ENCODE results near the gene TMTC1.

Gene TMTC1

GRCh38 chr12:29703528-29703927 is 80.2 kb downstream of the TMTC1 start:
- Histone ChIP-seq H3K9ac (ENCODE audit: low read depth, low read length) (no peak overlapping the region), H3K4me3 (ENCODE audit: low read length) (no peak overlapping the region), H3K27ac (ENCODE audit: low read length) (no peak overlapping the region), H3K4me1 (ENCODE audit: insufficient read depth, low read length) (peaks cover 16% of the 10 kb centered on the region), H3K9me3 (ENCODE audit: insufficient read depth, low read depth, low read length) (no peaks in the 10 kb centered on the region), H3K36me3 (ENCODE audit: insufficient read depth, low read depth, low read length) (no peaks in the 10 kb centered on the region), H3K27me3 (ENCODE audit: insufficient read depth, low read length) (no peaks in the 10 kb centered on the region)

GRCh38 chr12:29702972-29703371 is 80.8 kb downstream of the TMTC1 start:
- H3K27me3 ChIP-seq (ENCODE audit: insufficient read depth, low read length) = no peaks in the 10 kb centered on the region
- no peaks in the 10 kb centered on the region for H3K9me3 ChIP-seq (ENCODE audit: insufficient read depth, low read depth, low read length)
- H3K36me3 ChIP-seq (ENCODE audit: insufficient read depth, low read depth, low read length) = no peaks in the 10 kb centered on the region
- no peak overlapping the region for H3K9ac ChIP-seq (ENCODE audit: low read depth, low read length)
- H3K4me1 ChIP-seq (ENCODE audit: insufficient read depth, low read length) = peaks cover 22% of the 10 kb centered on the region
- H3K27ac ChIP-seq (ENCODE audit: low read length) = no peak overlapping the region
- H3K4me3 ChIP-seq (ENCODE audit: low read length) = no peak overlapping the region

- peaks cover 27% of the 10 kb centered on the region for H3K4me1 ChIP-seq (ENCODE audit: insufficient read depth, low read length)
- H3K4me3 ChIP-seq (ENCODE audit: low read length) = no peak overlapping the region
- H3K9ac ChIP-seq (ENCODE audit: low read depth, low read length) = no peak overlapping the region
- H3K36me3 ChIP-seq (ENCODE audit: insufficient read depth, low read depth, low read length) = no peaks in the 10 kb centered on the region
- no peaks in the 10 kb centered on the region for H3K9me3 ChIP-seq (ENCODE audit: insufficient read depth, low read depth, low read length)
- no peak overlapping the region for H3K27ac ChIP-seq (ENCODE audit: low read length)
- no peaks in the 10 kb centered on the region for H3K27me3 ChIP-seq (ENCODE audit: insufficient read depth, low read length)
Observed at GRCh38 chr12:29702222-29702621, 81.5 kb downstream of the TMTC1 start.

- Histone ChIP-seq H3K9ac (ENCODE audit: low read depth, low read length) (no peak overlapping the region), H3K9me3 (ENCODE audit: insufficient read depth, low read depth, low read length) (no peaks in the 10 kb centered on the region), H3K27me3 (ENCODE audit: insufficient read depth, low read length) (no peaks in the 10 kb centered on the region), H3K4me3 (ENCODE audit: low read length) (no peak overlapping the region), H3K36me3 (ENCODE audit: insufficient read depth, low read depth, low read length) (no peaks in the 10 kb centered on the region), H3K4me1 (ENCODE audit: insufficient read depth, low read length) (peaks cover 20% of the 10 kb centered on the region), H3K27ac (ENCODE audit: low read length) (no peak overlapping the region)
Observed at GRCh38 chr12:29700761-29701481, 82.8 kb downstream of the TMTC1 start.

- H3K36me3 ChIP-seq (ENCODE audit: insufficient read depth, low read depth, low read length) = no peaks in the 10 kb centered on the region
- H3K27me3 ChIP-seq (ENCODE audit: insufficient read depth, low read length) = no peaks in the 10 kb centered on the region
- peak overlapping the region; percentile 8; the same call in 1 of the 2 replicates for H3K4me3 ChIP-seq (ENCODE audit: low read length)
- no peak overlapping the region for H3K9ac ChIP-seq (ENCODE audit: low read depth, low read length)
- H3K9me3 ChIP-seq (ENCODE audit: insufficient read depth, low read depth, low read length) = no peaks in the 10 kb centered on the region
- H3K4me1 ChIP-seq (ENCODE audit: insufficient read depth, low read length) = peaks cover 20% of the 10 kb centered on the region
- no peak overlapping the region for H3K27ac ChIP-seq (ENCODE audit: low read length)
Observed at GRCh38 chr12:29698756-29699155, 85.0 kb downstream of the TMTC1 start.

- H3K27me3 ChIP-seq (ENCODE audit: insufficient read depth, low read length) = no peaks in the 10 kb centered on the region
- peaks cover 34% of the 10 kb centered on the region for H3K4me1 ChIP-seq (ENCODE audit: insufficient read depth, low read length)
- no peaks in the 10 kb centered on the region for H3K36me3 ChIP-seq (ENCODE audit: insufficient read depth, low read depth, low read length)
- H3K9me3 ChIP-seq (ENCODE audit: insufficient read depth, low read depth, low read length) = no peaks in the 10 kb centered on the region
- no peak overlapping the region for H3K27ac ChIP-seq (ENCODE audit: low read length)
- H3K9ac ChIP-seq (ENCODE audit: low read depth, low read length) = no peak overlapping the region
- no peak overlapping the region for H3K4me3 ChIP-seq (ENCODE audit: low read length)
Observed at GRCh38 chr12:29695800-29696199, 87.9 kb downstream of the TMTC1 start.

GRCh38 chr12:29695026-29695425 is 88.7 kb downstream of the TMTC1 start:
- H3K27ac ChIP-seq (ENCODE audit: low read length) = no peak overlapping the region
- H3K4me1 ChIP-seq (ENCODE audit: insufficient read depth, low read length) = peaks cover 42% of the 10 kb centered on the region
- no peaks in the 10 kb centered on the region for H3K36me3 ChIP-seq (ENCODE audit: insufficient read depth, low read depth, low read length)
- H3K4me3 ChIP-seq (ENCODE audit: low read length) = no peak overlapping the region
- no peaks in the 10 kb centered on the region for H3K27me3 ChIP-seq (ENCODE audit: insufficient read depth, low read length)
- no peak overlapping the region for H3K9ac ChIP-seq (ENCODE audit: low read depth, low read length)
- no peaks in the 10 kb centered on the region for H3K9me3 ChIP-seq (ENCODE audit: insufficient read depth, low read depth, low read length)

GRCh38 chr12:29694002-29694401 is 89.7 kb downstream of the TMTC1 start:
- no peak overlapping the region for H3K27ac ChIP-seq (ENCODE audit: low read length)
- no peaks in the 10 kb centered on the region for H3K36me3 ChIP-seq (ENCODE audit: insufficient read depth, low read depth, low read length)
- H3K9ac ChIP-seq (ENCODE audit: low read depth, low read length) = no peak overlapping the region
- peaks cover 39% of the 10 kb centered on the region for H3K4me1 ChIP-seq (ENCODE audit: insufficient read depth, low read length)
- H3K27me3 ChIP-seq (ENCODE audit: insufficient read depth, low read length) = no peaks in the 10 kb centered on the region
- H3K4me3 ChIP-seq (ENCODE audit: low read length) = no peak overlapping the region
- no peaks in the 10 kb centered on the region for H3K9me3 ChIP-seq (ENCODE audit: insufficient read depth, low read depth, low read length)

- no peaks in the 10 kb centered on the region for H3K36me3 ChIP-seq (ENCODE audit: insufficient read depth, low read depth, low read length)
- no peaks in the 10 kb centered on the region for H3K27me3 ChIP-seq (ENCODE audit: insufficient read depth, low read length)
- no peak overlapping the region for H3K9ac ChIP-seq (ENCODE audit: low read depth, low read length)
- H3K4me1 ChIP-seq (ENCODE audit: insufficient read depth, low read length) = peaks cover 26% of the 10 kb centered on the region
- H3K27ac ChIP-seq (ENCODE audit: low read length) = peak overlapping the region; percentile 5
- no peak overlapping the region for H3K4me3 ChIP-seq (ENCODE audit: low read length)
- H3K9me3 ChIP-seq (ENCODE audit: insufficient read depth, low read depth, low read length) = no peaks in the 10 kb centered on the region
Observed at GRCh38 chr12:29692237-29692636, 91.5 kb downstream of the TMTC1 start.

- Histone ChIP-seq H3K9me3 (ENCODE audit: insufficient read depth, low read depth, low read length) (no peaks in the 10 kb centered on the region), H3K27ac (ENCODE audit: low read length) (no peak overlapping the region), H3K4me1 (ENCODE audit: insufficient read depth, low read length) (peaks cover 26% of the 10 kb centered on the region), H3K36me3 (ENCODE audit: insufficient read depth, low read depth, low read length) (no peaks in the 10 kb centered on the region), H3K9ac (ENCODE audit: low read depth, low read length) (no peak overlapping the region), H3K27me3 (ENCODE audit: insufficient read depth, low read length) (no peaks in the 10 kb centered on the region), H3K4me3 (ENCODE audit: low read length) (peak overlapping the region; percentile 18; the same call in 1 of the 2 replicates)
Observed at GRCh38 chr12:29691161-29691854, 92.4 kb downstream of the TMTC1 start.

- Histone ChIP-seq H3K27ac (ENCODE audit: low read length) (no peak overlapping the region), H3K4me1 (ENCODE audit: insufficient read depth, low read length) (peaks cover 26% of the 10 kb centered on the region)
Observed at GRCh38 chr12:29690728-29691127, 93.0 kb downstream of the TMTC1 start.

GRCh38 chr12:29688914-29689313 is 94.8 kb downstream of the TMTC1 start:
- Histone ChIP-seq H3K4me3 (ENCODE audit: low read length) (no peak overlapping the region), H3K27ac (ENCODE audit: low read length) (no peak overlapping the region), H3K4me1 (ENCODE audit: insufficient read depth, low read length) (peaks cover 26% of the 10 kb centered on the region), H3K9me3 (ENCODE audit: insufficient read depth, low read depth, low read length) (no peaks in the 10 kb centered on the region), H3K27me3 (ENCODE audit: insufficient read depth, low read length) (no peaks in the 10 kb centered on the region), H3K36me3 (ENCODE audit: insufficient read depth, low read depth, low read length) (no peaks in the 10 kb centered on the region), H3K9ac (ENCODE audit: low read depth, low read length) (no peak overlapping the region)

More at GRCh38 chr12:29690728-29691127, 93.0 kb downstream of the TMTC1 start:
- H3K27me3 ChIP-seq (ENCODE audit: insufficient read depth, low read length) = no peaks in the 10 kb centered on the region
- H3K9ac ChIP-seq (ENCODE audit: low read depth, low read length) = no peak overlapping the region
- H3K36me3 ChIP-seq (ENCODE audit: insufficient read depth, low read depth, low read length) = no peaks in the 10 kb centered on the region
- no peaks in the 10 kb centered on the region for H3K9me3 ChIP-seq (ENCODE audit: insufficient read depth, low read depth, low read length)
- H3K4me3 ChIP-seq (ENCODE audit: low read length) = peak overlapping the region; percentile 18; the same call in 1 of the 2 replicates

Data from iPS-20b (cell line).